DND-41 (cell line): ENCODE measurements around the gene POU4F2.

Experiments
- CTCF ChIP-seq: IDR thresholded peaks from 2 replicates; pipeline ENCODE4 v1.5.1; 2012; ENCODE audit warnings: borderline replicate concordance, low read length, moderate library complexity, mild to moderate bottlenecking; ENCODE audit not compliant: poor library complexity, severe bottlenecking; ENCODE audit errors: extremely low read depth
- EZH2 ChIP-seq: IDR thresholded peaks from 3 replicates; pipeline ENCODE4 v1.6.1; 2012; ENCODE audit warnings: borderline replicate concordance, low read depth, mild to moderate bottlenecking, moderate library complexity, low read length, inconsistent platforms; ENCODE audit not compliant: severe bottlenecking

GRCh38 chr4:146645921-146646320, 7.2 kb downstream of the POU4F2 start:
- no peak for TF ChIP-seq EZH2
- no peak for TF ChIP-seq CTCF
